CD8-positive, alpha-beta memory T cell (primary cell): ENCODE results near the gene DZIP1L. TPM values are rescaled to one million over a fixed set of nuclear protein-coding genes. Genes with fewer than 3 reads are reported as not detected.

Experiments used
- CTCF ChIA-PET: fragments of 350-600 bp; sonication (Branson Sonifier 250); formaldehyde crosslinking; loops from one replicate; lab custom pipeline; 2021; ENCODE audit warnings: antibody characterized with exemption; lab: Charles Lee
- POLR2A ChIA-PET: fragments of 350-600 bp; sonication (Branson Sonifier 250); formaldehyde crosslinking; loops from one replicate; lab custom pipeline; 2021; ENCODE audit warnings: antibody characterized with exemption; lab: Charles Lee
- DNase-seq, 5 donors: peaks; one replicate each; pipeline versions ENCODE4 v3.0.0 to v3.0.0-alpha.2; 2020 to 2022; ENCODE audit warnings: mixed read lengths in 1 of 5
- H3K27ac ChIP-seq: one replicate; pipeline ENCODE4 v1.7.0; 2013; ENCODE audit warnings: low read depth, mild to moderate bottlenecking, low read length, moderate library complexity
- H3K27me3 ChIP-seq: 2 replicates; pipeline ENCODE4 v1.7.0; 2013; ENCODE audit warnings: low read length, mild to moderate bottlenecking; ENCODE audit not compliant: insufficient read depth, poor library complexity, severe bottlenecking
- H3K36me3 ChIP-seq: 2 replicates; pipeline ENCODE4 v1.7.0; 2013; ENCODE audit warnings: mild to moderate bottlenecking, low read length, moderate library complexity; ENCODE audit not compliant: insufficient read depth
- H3K4me1 ChIP-seq: 2 replicates; pipeline ENCODE4 v1.7.0; 2013; ENCODE audit warnings: mild to moderate bottlenecking, low read length, moderate library complexity; ENCODE audit not compliant: insufficient read depth
- H3K4me3 ChIP-seq: 2 replicates; pipeline ENCODE4 v1.7.0; 2013; ENCODE audit warnings: mild to moderate bottlenecking, low read length
- H3K9me3 ChIP-seq: 2 replicates; pipeline ENCODE4 v1.7.0; 2013; ENCODE audit warnings: mild to moderate bottlenecking, low read length
- H3K27ac Mint-ChIP-seq, 8 donors: one replicate each; pipeline ENCODE4 v1.8.0; 2020 to 2021; ENCODE audit warnings: mixed read lengths in 8 of 8, mild to moderate bottlenecking in 6 of 8, inconsistent platforms in 3 of 8, moderate library complexity in 3 of 8
- H3K27me3 Mint-ChIP-seq, 2 donors: one replicate each; pipeline ENCODE4 v1.8.0; 2020 to 2021; ENCODE audit warnings: mixed read lengths in 2 of 2, mild to moderate bottlenecking in 1 of 2, moderate library complexity in 1 of 2
- H3K36me3 Mint-ChIP-seq, 3 donors: one replicate each; pipeline ENCODE4 v1.8.0; 2020 to 2021; ENCODE audit warnings: mixed read lengths in 3 of 3, inconsistent platforms in 1 of 3, mild to moderate bottlenecking in 1 of 3
- H3K4me1 Mint-ChIP-seq, 3 donors: one replicate each; pipeline ENCODE4 v1.8.0; 2020 to 2021; ENCODE audit warnings: mixed read lengths in 3 of 3, inconsistent platforms in 1 of 3, mild to moderate bottlenecking in 1 of 3
- H3K4me3 Mint-ChIP-seq, 7 donors: one replicate each; pipeline ENCODE4 v1.8.0; 2020 to 2021; ENCODE audit warnings: mixed read lengths in 7 of 7, mild to moderate bottlenecking in 6 of 7, moderate library complexity in 4 of 7, inconsistent platforms in 2 of 7
- H3K9me3 Mint-ChIP-seq, 5 donors: one replicate each; pipeline ENCODE4 v1.8.0; 2020 to 2022; ENCODE audit warnings: mixed read lengths in 5 of 5, mild to moderate bottlenecking in 3 of 5, moderate library complexity in 2 of 5, inconsistent platforms in 1 of 5
- polyA plus RNA-seq: library from polyadenylated mRNA; unstranded; fragments of 300-500 nt; fragmentation: Illumina TruSeq; gene quantifications from one replicate; pipeline ENCODE4 v1.2.3, GENCODE V29; 2021
- total RNA-seq, 2 experiments: library from RNA; stranded (reverse); gene quantifications; one replicate each; pipeline ENCODE4 v1.2.3, GENCODE V29; 2021

The DZIP1L gene
- total and polyA plus RNA-seq, 3 experiments from 2014 or later, result 0.20 TPM; not detected in 2

DNA sequence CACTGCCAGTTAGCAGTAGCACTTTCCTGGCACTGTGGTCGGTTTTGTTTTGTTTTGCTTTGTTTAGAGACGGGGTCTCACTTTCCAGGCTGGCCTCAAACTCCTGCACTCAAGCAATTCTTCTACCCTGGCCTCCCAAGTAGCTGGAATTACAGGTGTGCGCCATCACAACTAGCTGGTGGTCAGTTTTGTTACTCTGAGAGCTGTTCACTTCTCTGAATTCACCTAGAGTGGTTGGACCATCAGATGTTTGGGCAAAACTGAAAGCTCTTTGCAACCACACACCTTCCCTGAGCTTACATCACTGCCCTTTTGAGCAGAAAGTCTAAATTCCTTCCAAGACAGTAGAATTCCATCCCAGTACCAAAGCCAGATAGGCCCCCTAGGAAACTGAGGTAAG, 82.8 kb downstream of the DZIP1L start:
- CTCF ChIA-PET, result interaction anchor here (1.5 kb wide), 1 partner anchor 10 kb away, joined by 5 read pairs; no protein-coding TSS in a partner anchor
- no peak overlapping the region for H3K27ac Mint-ChIP-seq

DNA sequence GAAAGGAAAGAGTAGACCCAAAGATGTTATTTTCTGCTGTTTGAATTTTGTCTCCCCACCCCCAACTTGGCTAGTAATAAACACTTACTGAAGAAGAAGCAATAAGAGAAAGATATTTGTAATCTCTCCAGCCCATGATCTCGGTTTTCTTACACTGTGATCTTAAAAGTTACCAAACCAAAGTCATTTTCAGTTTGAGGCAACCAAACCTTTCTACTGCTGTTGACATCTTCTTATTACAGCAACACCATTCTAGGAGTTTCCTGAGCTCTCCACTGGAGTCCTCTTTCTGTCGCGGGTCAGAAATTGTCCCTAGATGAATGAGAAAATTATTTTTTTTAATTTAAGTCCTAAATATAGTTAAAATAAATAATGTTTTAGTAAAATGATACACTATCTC, 83.9 kb downstream of the DZIP1L start:
- Mint-ChIP-seq H3K9me3 (no peaks in the 10 kb centered on the region), H3K27me3 (peaks cover 10 to 25% of the 10 kb centered on the region in 2 donors), H3K4me1 (no peaks in the 10 kb centered on the region), H3K36me3 (no peaks in the 10 kb centered on the region), H3K27ac (no peak overlapping the region), H3K4me3 (no peak overlapping the region)
- Histone ChIP-seq H3K36me3 (no peaks in the 10 kb centered on the region), H3K4me1 (no peaks in the 10 kb centered on the region), H3K27me3 (no peaks in the 10 kb centered on the region), H3K4me3 (no peak overlapping the region), H3K27ac (no peak overlapping the region), H3K9me3 (no peaks in the 10 kb centered on the region)
- DNase-seq, result no peak
- POLR2A ChIA-PET, result no interaction called here
- CTCF ChIA-PET, result no interaction called here

More for the DNA sequence above, 82.8 kb downstream of the DZIP1L start:
- Histone ChIP-seq H3K27me3 (no peaks in the 10 kb centered on the region), H3K27ac (no peak overlapping the region), H3K4me3 (no peak overlapping the region), H3K4me1 (no peaks in the 10 kb centered on the region), H3K36me3 (no peaks in the 10 kb centered on the region), H3K9me3 (no peaks in the 10 kb centered on the region)
- DNase-seq, result no peak
- H3K27me3 Mint-ChIP-seq, result peaks cover 8 to 31% of the 10 kb centered on the region in 2 donors
- no peaks in the 10 kb centered on the region for H3K36me3 Mint-ChIP-seq
- H3K4me3 Mint-ChIP-seq, result no peak overlapping the region
- H3K4me1 Mint-ChIP-seq, result no peaks in the 10 kb centered on the region
- POLR2A ChIA-PET, result no interaction called here
- H3K9me3 Mint-ChIP-seq, result no peaks in the 10 kb centered on the region

DNA sequence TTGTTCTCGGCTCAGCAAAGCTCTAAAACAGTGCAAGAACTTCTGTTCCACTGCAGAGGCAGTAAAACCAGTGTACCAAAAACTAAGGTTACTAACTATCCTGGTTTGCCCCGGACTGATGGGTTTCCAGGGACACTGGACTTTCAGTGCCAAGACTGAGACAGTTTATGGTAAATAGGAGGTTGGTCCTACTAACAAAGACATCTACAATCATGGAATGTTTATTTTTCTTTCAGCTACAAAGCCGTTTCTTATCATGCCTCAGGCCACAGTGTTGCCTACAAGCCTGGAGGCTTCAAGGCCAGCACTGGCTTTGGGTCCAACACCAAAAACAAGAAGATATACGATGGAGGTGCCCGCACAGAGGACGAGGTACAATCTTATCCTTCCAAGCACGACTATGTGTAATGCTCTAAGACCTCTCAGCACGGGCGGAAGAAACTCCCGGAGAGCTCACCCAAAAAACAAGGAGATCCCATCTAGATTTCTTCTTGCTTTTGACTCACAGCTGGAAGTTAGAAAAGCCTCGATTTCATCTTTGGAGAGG, 84.6 kb downstream of the DZIP1L start:
- Mint-ChIP-seq H3K27me3 (peaks cover 10 to 28% of the 10 kb centered on the region in 2 donors), H3K27ac (no peak overlapping the region), H3K9me3 (no peaks in the 10 kb centered on the region), H3K4me1 (no peaks in the 10 kb centered on the region), H3K4me3 (no peak overlapping the region), H3K36me3 (no peaks in the 10 kb centered on the region)
- no peaks in the 10 kb centered on the region for H3K9me3 ChIP-seq
- no peak overlapping the region for H3K4me3 ChIP-seq
- no peaks in the 10 kb centered on the region for H3K27me3 ChIP-seq
- DNase-seq, result no peak
- ChIA-PET POLR2A (no interaction called here), CTCF (no interaction called here)
- no peaks in the 10 kb centered on the region for H3K4me1 ChIP-seq
- no peak overlapping the region for H3K27ac ChIP-seq
- H3K36me3 ChIP-seq, result no peaks in the 10 kb centered on the region

DNA sequence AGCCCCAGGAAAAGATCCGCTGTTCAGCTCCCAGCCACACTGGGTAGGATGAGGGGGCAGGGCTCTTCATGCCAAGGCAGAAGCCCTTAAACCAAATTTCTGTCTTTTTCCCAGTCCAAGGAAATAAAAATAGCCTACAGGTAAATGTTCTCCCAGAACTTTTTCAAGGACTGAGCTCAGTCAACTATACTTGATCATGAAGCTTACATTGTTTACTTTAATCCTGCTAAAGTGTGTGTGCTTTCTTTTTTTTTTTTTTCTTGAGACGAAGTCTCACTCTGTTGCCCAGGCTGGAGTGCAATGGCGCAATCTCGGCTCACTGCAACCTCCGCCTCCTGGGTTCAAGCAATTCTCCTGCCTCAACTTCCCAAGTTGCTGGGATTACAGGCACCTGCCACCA, 87.6 kb downstream of the DZIP1L start:
- H3K4me3 Mint-ChIP-seq, result no peak overlapping the region
- Histone ChIP-seq H3K36me3 (no peaks in the 10 kb centered on the region), H3K4me3 (no peak overlapping the region), H3K9me3 (no peaks in the 10 kb centered on the region), H3K27me3 (no peaks in the 10 kb centered on the region), H3K4me1 (no peaks in the 10 kb centered on the region), H3K27ac (no peak overlapping the region)
- CTCF ChIA-PET, result interaction anchor here (1.0 to 1.8 kb wide), 2 partner anchors 8 to 9 kb away, joined by 3 read pairs; no protein-coding TSS in a partner anchor
- no peak overlapping the region for H3K27ac Mint-ChIP-seq
- no peaks in the 10 kb centered on the region for H3K36me3 Mint-ChIP-seq
- no peak for DNase-seq
- H3K9me3 Mint-ChIP-seq, result no peaks in the 10 kb centered on the region
- peaks cover 7 to 14% of the 10 kb centered on the region in 2 donors for H3K27me3 Mint-ChIP-seq
- POLR2A ChIA-PET, result no interaction called here
- H3K4me1 Mint-ChIP-seq, result no peaks in the 10 kb centered on the region

DNA sequence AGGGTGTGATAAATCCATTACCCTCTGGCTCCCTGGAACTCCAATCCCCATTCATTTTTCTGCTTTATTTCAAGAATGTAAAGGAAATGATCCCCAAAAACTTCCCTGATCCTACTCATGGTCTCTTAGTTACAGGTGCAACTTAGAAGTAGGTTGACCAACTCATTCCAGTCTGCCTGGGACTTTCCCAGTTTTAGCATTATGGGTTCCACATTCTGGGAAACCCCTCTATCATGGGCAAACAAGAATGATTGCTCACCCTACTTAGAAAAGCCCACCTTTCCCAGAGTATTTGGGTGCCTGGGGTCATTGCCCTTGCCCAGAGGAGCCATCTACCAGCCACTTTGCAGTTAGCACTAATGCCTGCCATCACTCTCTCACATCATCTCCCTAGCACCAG, 89.9 kb downstream of the DZIP1L start:
- H3K4me1 ChIP-seq, result no peaks in the 10 kb centered on the region
- ChIA-PET POLR2A (no interaction called here), CTCF (no interaction called here)
- H3K27me3 Mint-ChIP-seq, result peaks cover 6 to 10% of the 10 kb centered on the region in 2 donors
- no peaks in the 10 kb centered on the region for H3K9me3 ChIP-seq
- no peak overlapping the region for H3K27ac ChIP-seq
- H3K4me1 Mint-ChIP-seq, result no peaks in the 10 kb centered on the region
- H3K36me3 ChIP-seq, result no peaks in the 10 kb centered on the region
- no peak overlapping the region for H3K4me3 Mint-ChIP-seq
- no peak overlapping the region for H3K4me3 ChIP-seq
- no peak overlapping the region for H3K27ac Mint-ChIP-seq
- H3K36me3 Mint-ChIP-seq, result no peaks in the 10 kb centered on the region
- no peak for DNase-seq
- H3K27me3 ChIP-seq, result no peaks in the 10 kb centered on the region
- H3K9me3 Mint-ChIP-seq, result no peaks in the 10 kb centered on the region

DNA sequence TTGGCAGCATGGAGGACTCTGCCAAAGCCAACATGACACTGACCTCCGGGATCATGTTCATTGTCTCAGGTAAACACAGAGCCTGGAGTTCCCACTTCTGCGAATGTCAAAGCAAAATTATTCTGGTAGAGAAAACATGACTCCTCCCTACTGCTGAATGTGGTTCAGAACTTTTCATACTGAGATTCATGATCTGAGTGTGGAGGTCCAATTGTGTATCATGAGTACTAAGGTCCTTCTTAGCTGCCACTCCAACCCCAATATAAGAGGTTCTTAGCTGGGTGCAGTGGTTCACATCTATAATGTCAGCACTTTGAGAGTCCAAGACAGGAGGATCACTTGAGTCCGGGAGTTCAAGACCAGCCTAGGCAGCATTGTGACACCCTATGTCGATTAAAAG, 91.7 kb downstream of the DZIP1L start:
- no peaks in the 10 kb centered on the region for H3K36me3 Mint-ChIP-seq
- H3K9me3 ChIP-seq, result no peaks in the 10 kb centered on the region
- H3K4me3 Mint-ChIP-seq, result no peak overlapping the region
- H3K4me1 ChIP-seq, result no peaks in the 10 kb centered on the region
- DNase-seq, result no peak
- H3K27ac Mint-ChIP-seq, result no peak overlapping the region
- H3K4me1 Mint-ChIP-seq, result no peaks in the 10 kb centered on the region
- no peak overlapping the region for H3K4me3 ChIP-seq
- no peak overlapping the region for H3K27ac ChIP-seq
- H3K36me3 ChIP-seq, result no peaks in the 10 kb centered on the region
- CTCF ChIA-PET, result interaction anchor here (1.0 kb wide), 1 partner anchor 10 kb away, joined by 3 read pairs; no protein-coding TSS in a partner anchor
- POLR2A ChIA-PET, result no interaction called here
- no peaks in the 10 kb centered on the region for H3K9me3 Mint-ChIP-seq
- peaks cover 5 to 10% of the 10 kb centered on the region in 2 donors for H3K27me3 Mint-ChIP-seq
- no peaks in the 10 kb centered on the region for H3K27me3 ChIP-seq

DNA sequence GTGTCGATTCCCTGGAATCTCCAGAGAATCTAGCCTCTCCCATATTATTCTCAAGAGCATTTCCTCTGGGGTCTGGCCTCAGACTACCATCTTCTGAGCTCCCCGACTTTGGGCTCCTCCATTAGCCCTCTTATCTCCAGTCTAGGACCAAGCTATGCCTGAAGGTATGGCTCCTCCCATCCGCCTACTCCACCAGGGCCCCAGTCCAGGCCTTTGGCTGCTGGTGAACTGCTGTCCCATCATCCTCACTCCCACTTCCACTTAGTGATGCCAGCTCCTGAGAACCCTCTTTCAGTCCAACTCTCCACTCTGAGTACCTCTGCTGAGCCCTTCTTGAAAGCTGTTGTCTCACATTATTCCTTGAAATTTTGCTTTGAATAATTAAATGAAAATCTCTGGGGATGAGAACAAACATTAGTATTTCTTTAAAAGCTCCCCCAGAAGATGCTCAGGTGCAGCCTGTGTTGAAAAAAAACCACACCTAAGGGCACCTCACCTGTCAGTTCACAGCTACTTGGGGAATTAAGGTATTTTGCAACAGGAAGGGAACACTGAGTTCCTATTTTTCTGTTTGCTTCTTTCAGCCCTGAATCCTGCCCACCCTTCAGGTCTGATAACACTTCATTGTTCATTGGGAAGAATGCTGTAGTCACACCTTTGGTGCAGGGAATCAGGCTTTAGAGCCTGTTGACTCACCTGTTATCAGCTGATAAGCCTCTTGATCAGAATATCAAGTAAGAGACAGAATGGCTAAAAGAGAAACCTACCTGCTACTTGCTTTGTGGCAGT, 95.9 kb downstream of the DZIP1L start:
- Histone ChIP-seq H3K27ac (no peak overlapping the region), H3K36me3 (no peaks in the 10 kb centered on the region), H3K9me3 (no peaks in the 10 kb centered on the region), H3K4me1 (no peaks in the 10 kb centered on the region), H3K4me3 (no peak overlapping the region), H3K27me3 (no peaks in the 10 kb centered on the region)
- no peaks in the 10 kb centered on the region for H3K9me3 Mint-ChIP-seq
- DNase-seq, result no peak
- peaks cover 0 to 5% of the 10 kb centered on the region in 2 donors for H3K27me3 Mint-ChIP-seq
- H3K4me3 Mint-ChIP-seq, result no peak overlapping the region
- H3K36me3 Mint-ChIP-seq, result no peaks in the 10 kb centered on the region
- H3K27ac Mint-ChIP-seq, result no peak overlapping the region
- POLR2A ChIA-PET, result no interaction called here
- CTCF ChIA-PET, result interaction anchor here (1.4 kb wide), 1 partner anchor 8 kb away, joined by 3 read pairs; no protein-coding TSS in a partner anchor
- no peaks in the 10 kb centered on the region for H3K4me1 Mint-ChIP-seq

DNA sequence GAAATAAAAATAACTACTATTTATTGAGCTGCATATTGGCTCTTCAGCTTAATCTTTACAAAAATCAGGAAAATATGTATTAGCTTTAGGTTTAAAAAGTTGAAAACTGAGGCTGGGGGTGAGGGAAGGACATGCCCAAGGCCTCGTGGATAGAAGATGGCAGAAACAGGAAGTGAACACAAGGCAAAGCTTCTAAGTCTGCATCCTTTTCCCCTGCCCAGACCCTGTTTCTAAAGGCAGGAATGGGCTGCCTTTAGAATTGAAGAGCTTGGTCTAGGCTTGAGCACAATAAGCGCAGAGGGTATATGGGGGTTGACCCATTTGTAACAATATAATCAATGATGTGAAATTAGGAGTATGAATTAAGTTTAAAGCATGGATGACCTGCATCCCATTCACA, 99.3 kb downstream of the DZIP1L start:
- Mint-ChIP-seq H3K36me3 (no peaks in the 10 kb centered on the region), H3K27ac (peak overlapping the region in 1 of 8 donors; percentile 55), H3K27me3 (peaks cover 0 to 4% of the 10 kb centered on the region in 2 donors), H3K4me1 (no peaks in the 10 kb centered on the region), H3K4me3 (no peak overlapping the region), H3K9me3 (no peaks in the 10 kb centered on the region)
- POLR2A ChIA-PET, result no interaction called here
- Histone ChIP-seq H3K27ac (no peak overlapping the region), H3K4me3 (no peak overlapping the region), H3K36me3 (no peaks in the 10 kb centered on the region), H3K27me3 (no peaks in the 10 kb centered on the region), H3K4me1 (no peaks in the 10 kb centered on the region), H3K9me3 (no peaks in the 10 kb centered on the region)
- CTCF ChIA-PET, result no interaction called here
- DNase-seq, result no peak
